ENCODE data around the gene TRIM37.
"Not testable (repeated sequence)": the region's sequence is repeated elsewhere in the genome, so short reads cannot be mapped to it uniquely, and the experiment has no call there.

Gene TRIM37

DNA sequence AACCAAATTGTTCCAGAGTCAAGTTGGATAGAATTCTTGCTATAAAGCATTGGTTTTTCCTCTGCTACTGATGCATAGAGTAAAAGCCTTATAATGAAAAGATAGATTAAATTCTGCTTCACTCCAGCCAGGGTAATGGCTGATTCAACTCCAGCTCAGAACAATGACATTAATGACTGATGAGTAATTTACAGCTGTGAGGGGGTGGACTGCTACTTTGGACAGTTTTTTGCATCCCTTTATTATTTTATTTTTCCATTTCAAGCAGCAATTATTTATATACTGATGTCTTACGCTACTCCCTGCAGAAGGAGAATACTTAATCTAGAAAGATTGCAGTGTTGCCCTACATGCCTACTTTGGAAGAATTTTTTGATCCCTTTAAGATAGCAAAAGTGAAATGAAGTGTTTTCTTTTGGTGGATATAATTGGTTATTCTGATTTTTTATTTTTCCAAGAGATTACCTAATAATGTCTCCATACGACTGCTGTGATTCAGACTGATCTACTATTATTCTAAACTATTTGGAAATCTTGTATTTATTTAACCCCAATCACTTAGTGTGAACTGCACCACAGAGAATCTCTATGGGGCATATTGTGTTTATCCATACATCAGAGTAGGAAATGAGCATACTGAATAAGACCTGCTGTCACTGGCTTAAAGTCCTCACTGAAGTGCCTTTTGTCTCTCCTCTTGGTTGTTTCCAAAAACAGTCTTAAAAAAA lies 149.5 kb downstream of the TRIM37 start:
- in situ Hi-C loops (cut with MboI; ENCODE audit: low pct_unique_long_range_greater_than_20kb, low sequenced_read_pairs, unreplicated experiment), result no loop called here
- no peak for DNase-seq (ENCODE audit: low spot score)
- TF ChIP-seq, protein P1, sequence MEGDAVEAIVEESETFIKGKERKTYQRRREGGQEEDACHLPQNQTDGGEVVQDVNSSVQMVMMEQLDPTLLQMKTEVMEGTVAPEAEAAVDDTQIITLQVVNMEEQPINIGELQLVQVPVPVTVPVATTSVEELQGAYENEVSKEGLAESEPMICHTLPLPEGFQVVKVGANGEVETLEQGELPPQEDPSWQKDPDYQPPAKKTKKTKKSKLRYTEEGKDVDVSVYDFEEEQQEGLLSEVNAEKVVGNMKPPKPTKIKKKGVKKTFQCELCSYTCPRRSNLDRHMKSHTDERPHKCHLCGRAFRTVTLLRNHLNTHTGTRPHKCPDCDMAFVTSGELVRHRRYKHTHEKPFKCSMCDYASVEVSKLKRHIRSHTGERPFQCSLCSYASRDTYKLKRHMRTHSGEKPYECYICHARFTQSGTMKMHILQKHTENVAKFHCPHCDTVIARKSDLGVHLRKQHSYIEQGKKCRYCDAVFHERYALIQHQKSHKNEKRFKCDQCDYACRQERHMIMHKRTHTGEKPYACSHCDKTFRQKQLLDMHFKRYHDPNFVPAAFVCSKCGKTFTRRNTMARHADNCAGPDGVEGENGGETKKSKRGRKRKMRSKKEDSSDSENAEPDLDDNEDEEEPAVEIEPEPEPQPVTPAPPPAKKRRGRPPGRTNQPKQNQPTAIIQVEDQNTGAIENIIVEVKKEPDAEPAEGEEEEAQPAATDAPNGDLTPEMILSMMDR (IDR thresholded peaks at IDR 0.05; ENCODE audit: extremely low read depth, insufficient read depth, missing control alignments), result no peak

DNA sequence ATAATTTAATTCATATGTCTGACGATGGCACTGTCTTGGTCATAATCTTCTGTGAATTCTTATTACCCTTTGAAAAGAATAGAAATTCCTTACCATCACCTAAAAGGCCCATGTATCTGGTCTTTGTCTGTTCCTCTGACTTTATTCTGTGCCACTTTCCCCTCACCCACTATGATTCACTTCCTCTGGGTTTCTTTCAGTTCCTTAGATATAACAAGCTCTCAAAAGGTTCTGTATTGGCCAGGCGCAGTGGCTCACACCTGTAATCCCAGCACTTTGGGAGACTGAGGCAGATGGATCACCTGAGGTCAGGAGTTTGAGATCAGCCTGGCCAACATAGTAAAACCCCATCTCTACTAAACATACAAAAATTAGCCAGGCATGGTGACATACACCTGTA lies 152.3 kb downstream of the TRIM37 start:
- DNase-seq (ENCODE audit: low spot score), result not testable (repeated sequence)

DNA sequence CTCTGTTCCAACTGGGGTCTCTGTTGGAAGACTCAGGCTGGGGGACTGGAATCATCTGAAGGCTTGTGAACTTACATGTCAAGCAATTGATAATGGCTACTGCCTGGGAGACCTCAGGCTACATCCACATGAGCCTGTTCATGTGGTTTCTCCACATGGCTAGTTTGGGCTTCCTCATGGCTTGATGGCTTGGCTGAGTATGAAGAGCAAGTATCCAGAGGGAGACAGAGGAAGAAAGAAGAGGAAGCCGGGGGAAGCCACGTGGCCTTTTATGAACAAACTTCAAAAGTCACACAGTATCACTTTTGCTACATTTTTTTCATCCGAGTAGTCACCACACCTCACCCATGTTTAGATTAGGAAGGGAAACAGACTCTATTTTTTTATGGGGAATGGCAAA lies 158.9 kb downstream of the TRIM37 start:
- DNase-seq (ENCODE audit: low spot score), result no peak
- in situ Hi-C loops (cut with MboI; ENCODE audit: low pct_unique_long_range_greater_than_20kb, low sequenced_read_pairs, unreplicated experiment), result no loop called here
- TF ChIP-seq, protein P1 (IDR thresholded peaks at IDR 0.05; ENCODE audit: extremely low read depth, insufficient read depth, missing control alignments), result no peak

More for the DNA sequence above, 152.3 kb downstream of the TRIM37 start:
- in situ Hi-C loops (cut with MboI; ENCODE audit: low pct_unique_long_range_greater_than_20kb, low sequenced_read_pairs, unreplicated experiment), result not testable (repeated sequence)

DNA sequence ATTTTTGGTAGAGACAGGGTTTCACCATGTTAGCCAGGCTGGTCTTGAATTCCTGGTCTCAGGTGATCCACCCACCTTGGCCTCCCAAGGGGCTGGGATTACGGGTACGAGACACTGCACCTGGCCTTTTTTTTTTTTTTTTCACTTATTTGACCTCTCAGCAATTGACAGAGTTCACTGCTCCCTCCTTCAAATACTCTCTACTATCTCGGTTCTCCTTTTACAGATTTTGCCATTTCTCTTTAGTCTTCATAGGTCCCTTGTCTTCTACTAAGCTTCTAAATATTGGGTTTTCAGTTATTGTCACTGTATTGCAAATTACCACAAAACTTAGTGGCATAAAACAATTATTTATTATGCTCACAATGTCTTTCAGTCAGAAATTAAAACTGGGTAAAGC lies 159.3 kb downstream of the TRIM37 start:
- TF ChIP-seq, protein P1 (IDR thresholded peaks at IDR 0.05; ENCODE audit: extremely low read depth, insufficient read depth, missing control alignments), result no peak
- in situ Hi-C loops (cut with MboI; ENCODE audit: low pct_unique_long_range_greater_than_20kb, low sequenced_read_pairs, unreplicated experiment), result no loop called here
- no peak for DNase-seq (ENCODE audit: low spot score)

DNA sequence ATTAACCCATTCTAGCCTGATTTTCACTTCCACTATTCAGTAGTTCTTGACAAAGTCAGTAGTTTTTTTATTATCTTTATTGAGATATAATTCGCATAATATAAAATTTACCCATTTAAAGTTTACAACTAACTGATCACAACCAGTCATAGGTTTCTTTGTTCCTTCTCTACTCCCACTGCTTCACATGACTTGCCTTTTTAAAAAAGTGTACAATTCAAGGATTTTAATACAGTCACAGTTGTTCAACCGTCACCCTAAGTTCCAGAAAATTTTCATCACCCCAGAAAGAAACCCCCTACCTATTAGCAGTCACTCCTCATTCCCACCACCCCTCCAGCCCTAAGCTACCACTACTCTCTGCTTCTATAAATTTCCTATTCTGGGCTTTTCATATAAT lies 162.5 kb downstream of the TRIM37 start:
- TF ChIP-seq, protein P1 (IDR thresholded peaks at IDR 0.05; ENCODE audit: extremely low read depth, insufficient read depth, missing control alignments), result no peak
- no peak for DNase-seq (ENCODE audit: low spot score)
- in situ Hi-C loops (cut with MboI; ENCODE audit: low pct_unique_long_range_greater_than_20kb, low sequenced_read_pairs, unreplicated experiment), result no loop called here

DNA sequence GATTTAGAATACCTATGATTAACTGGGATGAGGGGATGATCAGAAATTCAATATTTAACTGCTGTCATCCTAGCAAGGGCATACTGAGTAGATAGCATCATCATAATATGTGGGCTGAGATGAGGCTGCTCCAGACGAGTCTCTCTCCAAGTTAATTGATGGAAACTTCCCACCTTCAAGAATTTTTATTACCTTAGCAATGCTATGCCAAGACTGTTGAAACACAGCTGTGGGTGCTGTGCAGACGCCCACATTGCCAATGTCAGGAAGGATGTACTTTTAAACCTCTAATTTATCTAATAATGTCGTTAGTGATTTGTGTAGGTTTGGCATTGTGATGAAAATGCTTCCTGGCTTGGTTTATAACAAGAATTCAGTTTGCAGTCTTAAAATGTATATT lies 170.4 kb downstream of the TRIM37 start:
- in situ Hi-C loops (cut with MboI; ENCODE audit: low pct_unique_long_range_greater_than_20kb, low sequenced_read_pairs, unreplicated experiment), result no loop called here
- TF ChIP-seq, protein P1 (IDR thresholded peaks at IDR 0.05; ENCODE audit: extremely low read depth, insufficient read depth, missing control alignments), result no peak
- DNase-seq (ENCODE audit: low spot score), result no peak

DNA sequence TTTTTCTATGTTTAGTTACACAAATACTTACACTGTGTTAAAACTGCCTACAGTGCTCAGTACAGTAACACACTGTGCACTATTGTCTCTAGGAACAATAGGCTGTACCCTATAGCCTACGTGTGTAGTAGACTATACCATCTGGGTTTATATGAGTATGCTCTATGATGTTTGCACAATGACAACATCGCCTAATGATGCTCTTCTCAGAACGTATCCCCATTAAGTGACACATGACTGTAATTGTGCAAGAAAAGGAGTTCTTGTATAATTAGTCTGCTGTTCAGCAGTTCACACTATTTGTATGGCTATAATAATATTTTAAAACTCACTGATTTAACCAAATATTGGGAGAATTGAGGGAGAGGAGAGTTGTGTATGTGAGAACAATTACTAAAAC lies 173.7 kb downstream of the TRIM37 start:
- in situ Hi-C loops (cut with MboI; ENCODE audit: low pct_unique_long_range_greater_than_20kb, low sequenced_read_pairs, unreplicated experiment), result no loop called here
- TF ChIP-seq, protein P1 (IDR thresholded peaks at IDR 0.05; ENCODE audit: extremely low read depth, insufficient read depth, missing control alignments), result no peak
- DNase-seq (ENCODE audit: low spot score), result no peak
